H9 (cell line): ENCODE data around the gene TEX47. TPM values are rescaled to one million over a fixed set of nuclear protein-coding genes. Genes with fewer than 3 reads are reported as not detected.

Experiments used
- DNase-seq: peaks from one replicate; pipeline ENCODE4 v3.0.0-alpha.2; 2017
- H2AFZ ChIP-seq: one replicate; pipeline ENCODE4 v1.6.1; 2013; ENCODE audit warnings: mild to moderate bottlenecking, low read length, control low read depth, moderate library complexity
- H2AK5ac ChIP-seq: 2 replicates; pipeline ENCODE4 v1.6.1; 2013; ENCODE audit warnings: low read length, control low read depth, mixed read lengths; ENCODE audit not compliant: insufficient read length
- H2BK120ac ChIP-seq: one replicate; pipeline ENCODE4 v1.6.1; 2013; ENCODE audit warnings: low read depth, mild to moderate bottlenecking, low read length, control low read depth, inconsistent platforms; ENCODE audit not compliant: poor library complexity, severe bottlenecking
- H2BK12ac ChIP-seq: 2 replicates; pipeline ENCODE4 v1.6.1; 2013; ENCODE audit warnings: low read length, control low read depth, mixed read lengths, low read depth; ENCODE audit not compliant: insufficient read length
- H2BK15ac ChIP-seq: 2 replicates; pipeline ENCODE4 v1.6.1; 2013; ENCODE audit warnings: low read depth, low read length, control low read depth
- H2BK20ac ChIP-seq: one replicate; pipeline ENCODE4 v1.6.1; 2013; ENCODE audit warnings: low read depth, mild to moderate bottlenecking, low read length, control low read depth, inconsistent platforms; ENCODE audit not compliant: poor library complexity, severe bottlenecking
- H2BK5ac ChIP-seq: 2 replicates; pipeline ENCODE4 v1.6.1; 2013; ENCODE audit warnings: low read length, control low read depth, mixed read lengths; ENCODE audit not compliant: insufficient read length
- H3K14ac ChIP-seq: 2 replicates; pipeline ENCODE4 v1.6.1; 2013; ENCODE audit warnings: low read length, control low read depth; ENCODE audit not compliant: insufficient read depth
- H3K18ac ChIP-seq: 2 replicates; pipeline ENCODE4 v1.6.1; 2013; ENCODE audit warnings: low read depth, mild to moderate bottlenecking, mixed read lengths, low read length, control low read depth; ENCODE audit not compliant: insufficient read length
- H3K23ac ChIP-seq: 2 replicates; pipeline ENCODE4 v1.6.1; 2013; ENCODE audit warnings: low read length, control low read depth, mixed read lengths, low read depth; ENCODE audit not compliant: insufficient read length
- H3K23me2 ChIP-seq: 2 replicates; pipeline ENCODE4 v1.6.1; 2013; ENCODE audit warnings: low read depth, mild to moderate bottlenecking, mixed read lengths, low read length, control low read depth; ENCODE audit not compliant: insufficient read length, poor library complexity, severe bottlenecking
- H3K27ac ChIP-seq: 2 replicates; pipeline ENCODE4 v1.5.1; 2013; ENCODE audit warnings: low read length, control low read depth, mixed read lengths, low read depth; ENCODE audit not compliant: insufficient read length
- H3K27me3 ChIP-seq: 2 replicates; pipeline ENCODE4 v1.6.1; 2013; ENCODE audit warnings: low read length, control low read depth, inconsistent platforms; ENCODE audit not compliant: insufficient read depth
- H3K4ac ChIP-seq: 2 replicates; pipeline ENCODE4 v1.6.1; 2013; ENCODE audit warnings: low read depth, mild to moderate bottlenecking, control low read depth, inconsistent platforms, low read length, moderate library complexity
- H3K4me1 ChIP-seq: 2 replicates; pipeline ENCODE4 v1.6.1; 2013; ENCODE audit warnings: low read length, control low read depth, inconsistent platforms; ENCODE audit not compliant: insufficient read depth
- H3K4me2 ChIP-seq: 2 replicates; pipeline ENCODE4 v1.6.1; 2013; ENCODE audit warnings: low read length, control low read depth, mixed read lengths; ENCODE audit not compliant: insufficient read length, insufficient read depth
- H3K56ac ChIP-seq: 2 replicates; pipeline ENCODE4 v1.6.1; 2013; ENCODE audit warnings: low read depth, mild to moderate bottlenecking, mixed read lengths, low read length, control low read depth; ENCODE audit not compliant: insufficient read length
- H3K79me1 ChIP-seq: 2 replicates; pipeline ENCODE4 v1.6.1; 2013; ENCODE audit warnings: low read depth, mild to moderate bottlenecking, moderate library complexity, low read length, control low read depth, inconsistent platforms; ENCODE audit not compliant: insufficient read depth, poor library complexity, severe bottlenecking
- H3K79me2 ChIP-seq: 2 replicates; pipeline ENCODE4 v1.6.1; 2013; ENCODE audit warnings: low read length, control low read depth, inconsistent platforms; ENCODE audit not compliant: insufficient read depth
- H3K9ac ChIP-seq: 2 replicates; pipeline ENCODE4 v1.6.1; 2013; ENCODE audit warnings: low read length, control low read depth, mixed read lengths; ENCODE audit not compliant: insufficient read length; ENCODE audit errors: extremely low read depth
- H3K9me3 ChIP-seq: one replicate; pipeline ENCODE4 v1.6.1; 2013; ENCODE audit warnings: low read depth, low read length, inconsistent platforms; ENCODE audit not compliant: control insufficient read depth
- H3T11ph ChIP-seq: one replicate; pipeline ENCODE4 v1.6.1; 2013; ENCODE audit warnings: mild to moderate bottlenecking, low read length, control low read depth, inconsistent platforms
- H4K20me1 ChIP-seq: one replicate; pipeline ENCODE4 v1.6.1; 2013; ENCODE audit not compliant: control insufficient read depth, insufficient read length, insufficient read depth
- H4K5ac ChIP-seq: 2 replicates; pipeline ENCODE4 v1.6.1; 2013; ENCODE audit warnings: low read depth, mild to moderate bottlenecking, mixed read lengths, low read length, control low read depth; ENCODE audit not compliant: insufficient read length
- H4K8ac ChIP-seq: replicated peaks from 2 replicates; pipeline ENCODE4 v1.6.1; 2013; ENCODE audit warnings: low read length, control low read depth, mixed read lengths, low read depth; ENCODE audit not compliant: insufficient read length
- H4K91ac ChIP-seq: 2 replicates; pipeline ENCODE4 v1.6.1; 2013; ENCODE audit warnings: low read depth, mild to moderate bottlenecking, moderate library complexity, mixed read lengths, low read length, control low read depth; ENCODE audit not compliant: insufficient read length
- H3K27ac Mint-ChIP-seq, 3 experiments: 2 replicates in 2 of 3; 3 replicates in 1 of 3; pipeline ENCODE4 v1.8.0; 2020 to 2021; ENCODE audit warnings: mixed read lengths in 3 of 3, mild to moderate bottlenecking in 1 of 3, moderate library complexity in 1 of 3
- H3K27me3 Mint-ChIP-seq: 2 replicates; pipeline ENCODE4 v1.8.0; 2021; ENCODE audit warnings: low read depth, mild to moderate bottlenecking, moderate library complexity, mixed read lengths
- H3K36me3 Mint-ChIP-seq, 3 experiments: 2 replicates in 2 of 3; 3 replicates in 1 of 3; pipeline ENCODE4 v1.8.0; 2020 to 2021; ENCODE audit warnings: low read depth in 3 of 3, mixed read lengths in 3 of 3; ENCODE audit not compliant: insufficient read depth in 1 of 3
- H3K4me1 Mint-ChIP-seq, 2 experiments: 2 replicates each; pipeline ENCODE4 v1.8.0; 2020; ENCODE audit warnings: mixed read lengths in 2 of 2
- H3K4me3 Mint-ChIP-seq, 2 experiments: 2 replicates in 1 of 2; 3 replicates in 1 of 2; pipeline ENCODE4 v1.8.0; 2020 to 2021; ENCODE audit warnings: mild to moderate bottlenecking in 2 of 2, mixed read lengths in 2 of 2, moderate library complexity in 1 of 2
- H3K9me3 Mint-ChIP-seq, 2 experiments: 2 replicates in 1 of 2; 3 replicates in 1 of 2; pipeline ENCODE4 v1.8.0; 2020; ENCODE audit warnings: mild to moderate bottlenecking in 2 of 2, mixed read lengths in 2 of 2, moderate library complexity in 1 of 2
- CTCF ChIP-seq: fragments of 200-600 bp; sonication (generic); conservative IDR thresholded peaks from 3 replicates; pipeline ENCODE4 v1.8.0; 2021; ENCODE audit warnings: antibody characterized with exemption, mild to moderate bottlenecking
- WGBS: extraction: QIAGEN DNeasy Blood & Tissue Kit; methylation state at CpG from one replicate; pipeline ENCODE4 v1.1.7; 2013; ENCODE audit warnings: missing lambda C conversion rate, low lambda C conversion rate, mixed read lengths; ENCODE audit not compliant: insufficient read length; ENCODE audit errors: extremely low coverage; 5-methylcytosine and 5-hydroxymethylcytosine counted together
- total RNA-seq: library from RNA; stranded (reverse); gene quantifications from 2 replicates; pipeline ENCODE4 v1.2.1, GENCODE V29; 2021

The TEX47 gene
- total RNA-seq, 1 experiment from 2014 or later, result not detected

GRCh38 chr7:88746126-88746525 lies 49.4 kb downstream of the TEX47 start:
- H3K9me3 Mint-ChIP-seq, result peaks cover 0 to 1% of the 10 kb centered on the region in 2 experiments; a peak in 1 of 5 replicates
- no peak for TF ChIP-seq CTCF
- H3K4me1 Mint-ChIP-seq, result no peaks in the 10 kb centered on the region
- no peak overlapping the region for H3K18ac ChIP-seq
- H3K4me3 Mint-ChIP-seq, result no peak overlapping the region
- H3K27me3 Mint-ChIP-seq, result peaks cover 8% of the 10 kb centered on the region
- no peak overlapping the region for H2BK5ac ChIP-seq
- no peaks in the 10 kb centered on the region for H3K9me3 ChIP-seq
- no peak overlapping the region for H3K27ac ChIP-seq
- no peaks in the 10 kb centered on the region for H3K79me2 ChIP-seq
- H3K4ac ChIP-seq, result no peak overlapping the region
- H3K23me2 ChIP-seq, result no peaks in the 10 kb centered on the region
- H4K5ac ChIP-seq, result no peak overlapping the region
- H3K4me2 ChIP-seq, result no peak overlapping the region
- H4K20me1 ChIP-seq, result no peaks in the 10 kb centered on the region
- no peak overlapping the region for H3T11ph ChIP-seq
- no peaks in the 10 kb centered on the region for H3K27me3 ChIP-seq
- no peak overlapping the region for H2BK15ac ChIP-seq
- H3K56ac ChIP-seq, result no peak overlapping the region
- H3K27ac Mint-ChIP-seq, result no peak overlapping the region
- no peak overlapping the region for H2AFZ ChIP-seq
- H3K4me1 ChIP-seq, result no peaks in the 10 kb centered on the region
- no peak overlapping the region for H4K91ac ChIP-seq
- no CpG with 5 or more reads among the region's 3 CpGs for WGBS
- no peak overlapping the region for H2BK120ac ChIP-seq
- H4K8ac ChIP-seq, result no peak overlapping the region
- no peak overlapping the region for H2BK20ac ChIP-seq
- H2BK12ac ChIP-seq, result no peak overlapping the region
- no peaks in the 10 kb centered on the region for H3K36me3 Mint-ChIP-seq
- H3K14ac ChIP-seq, result no peak overlapping the region
- no peak overlapping the region for H3K9ac ChIP-seq
- no peak overlapping the region for H2AK5ac ChIP-seq
- DNase-seq, result no peak
- H3K79me1 ChIP-seq, result no peaks in the 10 kb centered on the region
- no peak overlapping the region for H3K23ac ChIP-seq

Other genes starting within 250 kb of the TEX47 start
- not detected in 2 replicates for gene ZNF804B, start 36.0 kb downstream of the TEX47 start, total RNA-seq